Tibial nerve (tissue), 4 donors: ENCODE results near the gene CPNE9. TPM values are rescaled to one million over a fixed set of nuclear protein-coding genes. Genes with fewer than 3 reads are reported as not detected.
A peak's percentile ranks its signal among the peaks of the same experiment; 100 is the strongest.

Experiments used
- DNase-seq, 2 donors: peaks; one replicate each; pipeline ENCODE4 v3.0.0-alpha.2; 2019; ENCODE audit warnings: low spot score in 2 of 2
- H3K27ac ChIP-seq, 4 donors: fragments of 200-600 bp; sonication (generic) in 3 of 4; one replicate each; pipeline ENCODE4 v1.5.1; 2017 to 2019; ENCODE audit warnings: mild to moderate bottlenecking in 1 of 4
- H3K27me3 ChIP-seq, 2 donors: fragments of 200-600 bp; sonication (generic) in 1 of 2; one replicate each; pipeline versions ENCODE4 v1.5.1 to v1.6.0; 2017 to 2019
- H3K36me3 ChIP-seq, 3 donors: fragments of 200-600 bp; sonication (generic); one replicate each; pipeline ENCODE4 v1.5.1; 2018 to 2019
- H3K4me1 ChIP-seq, 4 donors: fragments of 200-600 bp; sonication (generic) in 3 of 4; one replicate each; pipeline ENCODE4 v1.5.1; 2017 to 2019
- H3K4me3 ChIP-seq, 4 donors: fragments of 200-600 bp; sonication (generic) in 3 of 4; one replicate each; pipeline ENCODE4 v1.5.1; 2017 to 2019; ENCODE audit warnings: mild to moderate bottlenecking in 1 of 4, moderate library complexity in 1 of 4
- H3K9me3 ChIP-seq, 4 donors: fragments of 200-600 bp; sonication (generic) in 3 of 4; one replicate each; pipeline ENCODE4 v1.5.1; 2017 to 2019
- EP300 ChIP-seq, 2 donors: sonication (generic); formaldehyde crosslinking; IDR thresholded peaks; one replicate each; pipeline ENCODE4 v1.6.1; 2017; ENCODE audit warnings: antibody characterized with exemption in 2 of 2, mild to moderate bottlenecking in 1 of 2
- POLR2A ChIP-seq, 2 donors: fragments of 450-650 bp; IDR thresholded peaks; one replicate each; pipeline ENCODE4 v1.6.1; 2017; ENCODE audit warnings: antibody characterized with exemption in 2 of 2, mild to moderate bottlenecking in 2 of 2, moderate library complexity in 2 of 2
- WGBS, 2 donors: methylation state at CpG; one replicate each; pipeline ENCODE4 v1.1.5; 2018; 5-methylcytosine and 5-hydroxymethylcytosine counted together
- total RNA-seq, 4 donors: library from RNA; depleted of rRNA; stranded (reverse); fragments of >200 nt; gene quantifications; one replicate each; pipeline ENCODE4 v1.1.0, GENCODE V29; 2016
- TF ChIP-seq, protein P1 (sequence below), 5 experiments: fragments of 200-600 bp in 3 of 5; fragments of 450-650 bp in 2 of 5; sonication (generic) in 3 of 5; IDR thresholded peaks; one replicate each; pipeline ENCODE4 v1.5.1; 2016 to 2019; ENCODE audit warnings: antibody characterized with exemption in 5 of 5, mild to moderate bottlenecking in 3 of 5, moderate library complexity in 2 of 5

Gene CPNE9
- total RNA-seq, 4 donors from 2014 or later: not detected

DNA sequence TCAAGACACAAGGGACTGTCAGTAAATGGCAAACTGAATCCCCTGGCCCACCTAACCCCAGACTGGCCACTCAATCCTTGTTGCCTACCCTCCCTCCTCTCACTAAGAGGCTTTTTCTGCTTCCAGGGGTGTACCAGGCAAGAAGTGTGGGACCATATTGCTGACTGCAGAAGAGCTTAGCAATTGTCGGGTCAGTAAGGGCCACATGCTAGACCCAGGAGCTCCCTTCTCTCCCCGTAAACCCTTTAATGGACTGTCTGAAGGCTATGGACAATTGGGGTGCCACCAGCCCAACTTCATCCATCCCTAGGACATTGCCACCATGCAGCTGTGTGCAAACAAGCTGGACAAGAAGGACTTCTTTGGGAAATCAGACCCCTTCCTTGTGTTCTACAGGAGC lies 8.8 kb downstream of the CPNE9 start:
- H3K27ac ChIP-seq: no peak overlapping the region
- 92 to 96% methylated on average over 2 of the region's 2 CpGs for WGBS, 2 donors
- no peak overlapping the region for H3K4me3 ChIP-seq
- no peaks in the 10 kb centered on the region for H3K9me3 ChIP-seq
- peaks cover 0 to 17% (median 3%) of the 10 kb centered on the region in 4 donors for H3K4me1 ChIP-seq
- no peak for TF ChIP-seq POLR2A (IDR thresholded peaks at IDR 0.05)
- TF ChIP-seq EP300 (IDR thresholded peaks at IDR 0.05): no peak
- TF ChIP-seq, protein P1, sequence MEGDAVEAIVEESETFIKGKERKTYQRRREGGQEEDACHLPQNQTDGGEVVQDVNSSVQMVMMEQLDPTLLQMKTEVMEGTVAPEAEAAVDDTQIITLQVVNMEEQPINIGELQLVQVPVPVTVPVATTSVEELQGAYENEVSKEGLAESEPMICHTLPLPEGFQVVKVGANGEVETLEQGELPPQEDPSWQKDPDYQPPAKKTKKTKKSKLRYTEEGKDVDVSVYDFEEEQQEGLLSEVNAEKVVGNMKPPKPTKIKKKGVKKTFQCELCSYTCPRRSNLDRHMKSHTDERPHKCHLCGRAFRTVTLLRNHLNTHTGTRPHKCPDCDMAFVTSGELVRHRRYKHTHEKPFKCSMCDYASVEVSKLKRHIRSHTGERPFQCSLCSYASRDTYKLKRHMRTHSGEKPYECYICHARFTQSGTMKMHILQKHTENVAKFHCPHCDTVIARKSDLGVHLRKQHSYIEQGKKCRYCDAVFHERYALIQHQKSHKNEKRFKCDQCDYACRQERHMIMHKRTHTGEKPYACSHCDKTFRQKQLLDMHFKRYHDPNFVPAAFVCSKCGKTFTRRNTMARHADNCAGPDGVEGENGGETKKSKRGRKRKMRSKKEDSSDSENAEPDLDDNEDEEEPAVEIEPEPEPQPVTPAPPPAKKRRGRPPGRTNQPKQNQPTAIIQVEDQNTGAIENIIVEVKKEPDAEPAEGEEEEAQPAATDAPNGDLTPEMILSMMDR (IDR thresholded peaks at IDR 0.05): no peak
- no peaks in the 10 kb centered on the region for H3K36me3 ChIP-seq
- no peak for DNase-seq
- H3K27me3 ChIP-seq: no peaks in the 10 kb centered on the region

DNA sequence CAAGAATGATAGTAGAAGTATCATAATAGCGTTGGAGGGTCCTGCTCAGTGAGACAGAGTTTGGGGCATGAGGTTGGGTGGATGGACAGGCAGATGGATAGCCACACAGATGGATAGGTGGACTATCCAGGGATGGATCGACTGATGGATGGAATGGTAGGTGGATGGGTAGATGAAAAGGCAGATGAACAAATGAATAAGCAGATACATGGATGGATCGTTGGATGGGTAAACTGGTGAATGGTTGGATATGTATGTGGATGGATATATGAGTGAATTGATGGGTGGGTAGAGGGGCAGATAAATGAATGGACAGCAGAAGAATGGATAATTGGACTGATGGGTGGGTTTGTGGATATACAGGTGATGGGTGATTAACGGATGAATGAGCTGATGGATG lies 9.5 kb downstream of the CPNE9 start:
- Histone ChIP-seq H3K27me3 (no peaks in the 10 kb centered on the region), H3K4me3 (no peak overlapping the region), H3K36me3 (no peaks in the 10 kb centered on the region), H3K27ac (no peak overlapping the region), H3K4me1 (peaks cover 0 to 17% (median 3%) of the 10 kb centered on the region in 4 donors), H3K9me3 (no peaks in the 10 kb centered on the region)
- TF ChIP-seq, protein P1 (IDR thresholded peaks at IDR 0.05): no peak
- TF ChIP-seq EP300 (IDR thresholded peaks at IDR 0.05) (no peak), POLR2A (IDR thresholded peaks at IDR 0.05) (no peak)
- WGBS, 2 donors: 88 to 92% methylated on average over 4 of the region's 4 CpGs
- no peak for DNase-seq

DNA sequence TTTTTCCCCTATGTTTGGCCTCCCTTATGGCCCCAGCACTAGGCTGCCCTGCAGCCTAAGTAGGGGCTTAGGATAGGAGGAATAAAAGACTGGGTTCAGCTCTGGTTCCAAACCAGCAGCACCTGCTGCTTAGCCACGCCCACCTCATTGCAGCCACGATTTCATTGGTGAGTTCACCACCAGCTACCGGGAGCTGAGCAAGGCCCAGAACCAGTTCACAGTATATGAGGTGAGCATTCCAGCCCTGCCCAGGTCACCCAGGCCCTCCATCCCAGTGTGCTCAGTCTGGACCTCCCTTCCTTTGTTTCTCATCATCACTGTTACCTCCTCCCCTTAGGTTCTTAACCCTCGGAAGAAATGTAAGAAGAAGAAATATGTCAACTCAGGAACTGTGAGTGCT lies 11.5 kb downstream of the CPNE9 start:
- peak overlapping the region; percentile 8 to 66 (median 40) for H3K27ac ChIP-seq
- no peak overlapping the region for H3K4me3 ChIP-seq
- H3K9me3 ChIP-seq: no peaks in the 10 kb centered on the region
- H3K36me3 ChIP-seq: no peaks in the 10 kb centered on the region
- TF ChIP-seq, protein P1 (IDR thresholded peaks at IDR 0.05): no peak
- TF ChIP-seq POLR2A (IDR thresholded peaks at IDR 0.05) (no peak), EP300 (IDR thresholded peaks at IDR 0.05) (no peak)
- peaks cover 0 to 17% (median 3%) of the 10 kb centered on the region in 4 donors for H3K4me1 ChIP-seq
- no peaks in the 10 kb centered on the region for H3K27me3 ChIP-seq
- WGBS, 2 donors: 23 to 26% methylated on average over 4 of the region's 4 CpGs
- no peak for DNase-seq

- DNase-seq: peak; percentile 65 to 79
- H3K27me3 ChIP-seq: no peaks in the 10 kb centered on the region
- H3K4me1 ChIP-seq: peaks cover 0 to 17% (median 3%) of the 10 kb centered on the region in 4 donors
- H3K9me3 ChIP-seq: no peaks in the 10 kb centered on the region
- no peak overlapping the region for H3K4me3 ChIP-seq
- TF ChIP-seq, protein P1 (IDR thresholded peaks at IDR 0.05): peak; percentile 48 to 81 (median 73)
- peak in 1 of 2 donors; percentile 76 for TF ChIP-seq EP300 (IDR thresholded peaks at IDR 0.05)
- TF ChIP-seq POLR2A (IDR thresholded peaks at IDR 0.05): no peak
- no peaks in the 10 kb centered on the region for H3K36me3 ChIP-seq
- 28 to 34% methylated on average over 6 of the region's 6 CpGs for WGBS, 2 donors
- H3K27ac ChIP-seq: peak overlapping the region in 3 of 4 donors; percentile 13 to 89 (median 66)
These were observed 12.3 kb downstream of the CPNE9 start for GRCh38 chr3:9715764-9716437.

DNA sequence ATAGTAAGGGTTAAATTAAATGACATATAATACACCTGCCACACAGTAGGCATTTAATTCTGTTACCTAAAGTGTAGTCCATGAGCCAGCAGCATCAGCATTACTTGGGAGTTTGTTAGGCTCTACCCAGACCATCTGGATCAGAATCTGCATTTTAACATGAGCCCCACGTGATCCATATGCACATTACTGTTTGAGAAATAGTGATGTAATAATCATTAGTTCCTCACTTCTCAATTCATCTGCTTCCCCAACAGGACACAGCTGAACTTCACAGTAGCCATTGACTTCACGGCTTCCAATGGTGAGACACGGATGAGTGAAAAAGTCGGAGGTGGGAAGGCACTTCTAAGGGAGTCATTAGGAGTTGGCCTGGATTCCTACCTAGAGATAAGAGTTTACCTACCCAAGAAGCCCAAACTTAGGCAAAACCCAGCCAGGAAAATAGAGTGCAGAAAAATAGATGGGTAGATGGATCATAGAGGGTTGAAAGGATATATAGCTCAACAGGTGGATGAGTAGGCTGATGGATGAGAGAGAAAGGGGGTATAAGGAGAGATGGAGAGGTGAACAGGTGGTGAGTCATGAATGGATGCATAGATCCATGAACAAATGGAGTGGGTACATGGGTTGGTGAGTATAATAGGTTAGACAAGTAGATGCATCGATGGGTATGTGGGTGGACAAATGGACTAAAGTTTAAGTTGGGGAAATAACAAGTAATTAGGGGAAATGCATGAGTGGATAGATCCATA lies 13.3 kb downstream of the CPNE9 start:
- H3K36me3 ChIP-seq: no peaks in the 10 kb centered on the region
- H3K27me3 ChIP-seq: no peaks in the 10 kb centered on the region
- no peaks in the 10 kb centered on the region for H3K9me3 ChIP-seq
- TF ChIP-seq EP300 (IDR thresholded peaks at IDR 0.05): no peak
- TF ChIP-seq POLR2A (IDR thresholded peaks at IDR 0.05): no peak
- TF ChIP-seq, protein P1 (IDR thresholded peaks at IDR 0.05): no peak
- peaks cover 0 to 17% (median 3%) of the 10 kb centered on the region in 4 donors for H3K4me1 ChIP-seq
- WGBS, 2 donors: 81 to 85% methylated on average over 5 of the region's 5 CpGs
- H3K27ac ChIP-seq: no peak overlapping the region
- no peak for DNase-seq
- no peak overlapping the region for H3K4me3 ChIP-seq
